CD14-positive monocyte (primary cell): ENCODE results near the gene SUPT20HL2. TPM values are rescaled to one million over a fixed set of nuclear protein-coding genes. Genes with fewer than 3 reads are reported as not detected.

Experiments
- DNase-seq, 3 donors: peaks; one replicate each; pipeline ENCODE4 v3.0.0-alpha.2; 2011 to 2022
- H2AFZ ChIP-seq: 2 replicates; pipeline ENCODE4 v1.6.0; 2012; ENCODE audit warnings: mild to moderate bottlenecking, low read depth, low read length, inconsistent platforms; ENCODE audit not compliant: insufficient read depth, poor library complexity, severe bottlenecking
- H3K27ac ChIP-seq, 2 donors: 1 replicate in 1 of 2; 2 replicates in 1 of 2; pipeline ENCODE4 v1.5.1; 2012 to 2013; ENCODE audit warnings: low read length in 2 of 2, control low read depth in 1 of 2, inconsistent platforms in 1 of 2, low read depth in 1 of 2, mild to moderate bottlenecking in 1 of 2
- H3K27me3 ChIP-seq, 2 donors: one replicate each; pipeline versions ENCODE4 v1.6.0 to v1.6.1; 2011 to 2013; ENCODE audit warnings: low read length in 2 of 2; ENCODE audit not compliant: control insufficient read depth in 2 of 2, insufficient read depth in 2 of 2
- H3K36me3 ChIP-seq, 2 donors: replicated peaks in 1 of 2; 1 replicate in 1 of 2; 2 replicates in 1 of 2; pipeline versions ENCODE4 v1.5.1 to v1.6.1; 2012 to 2013; ENCODE audit warnings: low read length in 2 of 2, control low read depth in 1 of 2, inconsistent platforms in 1 of 2, mild to moderate bottlenecking in 1 of 2; ENCODE audit not compliant: insufficient read depth in 2 of 2, control insufficient read depth in 1 of 2
- H3K4me1 ChIP-seq, 2 donors: 1 replicate in 1 of 2; 2 replicates in 1 of 2; pipeline versions ENCODE4 v1.5.1 to v1.6.1; 2012 to 2013; ENCODE audit warnings: low read length in 2 of 2, control low read depth in 1 of 2, inconsistent platforms in 1 of 2, mild to moderate bottlenecking in 1 of 2, moderate library complexity in 1 of 2; ENCODE audit not compliant: insufficient read depth in 2 of 2, control insufficient read depth in 1 of 2
- H3K4me2 ChIP-seq: replicated peaks from 2 replicates; pipeline ENCODE3; 2012; ENCODE audit warnings: low read length, moderate library complexity, mild to moderate bottlenecking; ENCODE audit not compliant: poor library complexity, severe bottlenecking; ENCODE audit errors: extremely low read depth
- H3K4me3 ChIP-seq, 3 experiments: fragments of 200-600 bp in 1 of 3; sonication (generic) in 1 of 3; replicated peaks in 1 of 3; 1 replicate in 2 of 3; 2 replicates in 1 of 3; pipeline ENCODE4 v1.5.1; 2011 to 2013; ENCODE audit warnings: low read length in 3 of 3, mild to moderate bottlenecking in 3 of 3, control low read depth in 2 of 3, low read depth in 2 of 3, inconsistent platforms in 1 of 3, moderate library complexity in 1 of 3
- H3K79me2 ChIP-seq: 2 replicates; pipeline ENCODE4 v1.6.0; 2012; ENCODE audit warnings: mild to moderate bottlenecking, control low read depth, inconsistent platforms, low read length, moderate library complexity; ENCODE audit not compliant: insufficient read depth
- H3K9ac ChIP-seq: 2 replicates; pipeline ENCODE4 v1.6.0; 2017; ENCODE audit warnings: low read length, mild to moderate bottlenecking; ENCODE audit not compliant: insufficient read depth, poor library complexity, severe bottlenecking
- H3K9me3 ChIP-seq, 2 donors: replicated peaks in 1 of 2; 1 replicate in 1 of 2; 2 replicates in 1 of 2; pipeline versions ENCODE4 v1.5.1 to v1.6.1; 2012 to 2013; ENCODE audit warnings: low read length in 2 of 2, control low read depth in 1 of 2; ENCODE audit not compliant: control insufficient read depth in 1 of 2, insufficient read depth in 1 of 2
- H4K20me1 ChIP-seq: 2 replicates; pipeline ENCODE4 v1.6.0; 2012; ENCODE audit warnings: mild to moderate bottlenecking, low read length, control low read depth, moderate library complexity; ENCODE audit not compliant: insufficient read depth
- H3K27ac Mint-ChIP-seq, 7 donors: one replicate each; pipeline ENCODE4 v1.8.0; 2020; ENCODE audit warnings: mild to moderate bottlenecking in 7 of 7, mixed read lengths in 7 of 7, moderate library complexity in 6 of 7, inconsistent platforms in 2 of 7
- H3K27me3 Mint-ChIP-seq, 3 donors: one replicate each; pipeline ENCODE4 v1.8.0; 2021 to 2022; ENCODE audit warnings: low read depth in 3 of 3, mild to moderate bottlenecking in 3 of 3, mixed read lengths in 3 of 3, moderate library complexity in 3 of 3, inconsistent platforms in 1 of 3
- H3K36me3 Mint-ChIP-seq, 2 donors: one replicate each; pipeline ENCODE4 v1.8.0; 2020; ENCODE audit warnings: mixed read lengths in 2 of 2, inconsistent platforms in 1 of 2, mild to moderate bottlenecking in 1 of 2
- H3K4me1 Mint-ChIP-seq: one replicate; pipeline ENCODE4 v1.8.0; 2020; ENCODE audit warnings: mild to moderate bottlenecking, mixed read lengths
- H3K4me3 Mint-ChIP-seq, 2 donors: one replicate each; pipeline ENCODE4 v1.8.0; 2020; ENCODE audit warnings: mild to moderate bottlenecking in 2 of 2, mixed read lengths in 2 of 2, moderate library complexity in 1 of 2
- H3K9me3 Mint-ChIP-seq, 7 donors: one replicate each; pipeline ENCODE4 v1.8.0; 2020 to 2022; ENCODE audit warnings: mixed read lengths in 7 of 7, mild to moderate bottlenecking in 6 of 7, moderate library complexity in 6 of 7, inconsistent platforms in 2 of 7
- WGBS: methylation state at CpG from one replicate; pipeline ENCODE4 v1.1.5; 2013; ENCODE audit warnings: missing lambda C conversion rate; ENCODE audit not compliant: insufficient coverage; 5-methylcytosine and 5-hydroxymethylcytosine counted together
- intact Hi-C, 2 donors: fragments of 100-400 bp; cut with micrococcal nuclease; formaldehyde crosslinking; loops; one replicate each; pipeline versions ENCODE4 v1.15.0 to v1.15.1; 2023
- polyA plus RNA-seq, 3 donors: library from polyadenylated mRNA; depleted of rRNA in 1 of 3; unstranded in 2 of 3; stranded (reverse) in 1 of 3; fragments of 300-500 nt in 2 of 3; fragments of >200 nt in 1 of 3; fragmentation: Illumina TruSeq in 2 of 3; gene quantifications; 1 replicate in 2 of 3; 2 replicates in 1 of 3; pipeline ENCODE4 v1.2.3, GENCODE V29; 2012 to 2021
- TF ChIP-seq, protein P1 (sequence below): fragments of 200-600 bp; IDR thresholded peaks from one replicate; pipeline ENCODE4 v1.8.0; 2022; ENCODE audit warnings: antibody characterized with exemption, mild to moderate bottlenecking

The SUPT20HL2 gene
- polyA plus RNA-seq, 3 donors = not detected

DNA sequence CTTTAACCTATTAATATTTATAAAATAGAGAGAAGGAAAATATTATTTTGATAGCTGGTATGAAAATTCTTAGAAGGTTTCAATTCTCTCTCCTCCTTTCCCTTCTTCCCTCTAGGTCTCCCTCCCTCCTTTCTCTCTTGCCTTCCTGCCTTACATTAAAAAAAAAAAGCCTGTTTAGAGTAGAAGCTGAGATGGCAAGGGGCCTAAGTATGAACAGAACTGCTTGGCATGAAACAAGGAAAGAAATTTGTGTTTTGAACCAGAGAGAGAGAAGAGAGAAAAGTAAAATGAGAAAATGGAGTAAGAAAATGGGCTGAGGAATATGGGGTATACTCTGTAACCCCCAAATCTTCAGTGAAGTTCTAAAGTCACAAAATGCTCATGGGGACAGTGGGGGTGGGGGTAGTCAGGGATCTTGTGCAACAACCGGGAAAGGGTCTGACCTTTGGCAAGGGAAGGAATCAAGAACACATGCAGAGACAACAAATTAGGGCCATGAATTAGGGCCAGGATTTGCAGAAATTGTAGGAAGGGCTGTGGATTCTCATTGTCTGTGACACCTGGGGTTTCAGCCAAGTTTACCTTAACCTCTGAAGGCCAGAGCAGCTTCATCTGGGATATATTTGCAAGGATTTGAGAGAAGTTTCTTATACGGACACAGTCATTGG lies 30.6 kb downstream of the SUPT20HL2 start:
- Mint-ChIP-seq H3K27ac (no peak overlapping the region), H3K4me3 (no peak overlapping the region), H3K27me3 (peaks cover 0 to 38% (median 1%) of the 10 kb centered on the region in 3 donors), H3K9me3 (peaks cover 0 to 6% (median 0%) of the 10 kb centered on the region in 7 donors), H3K36me3 (no peaks in the 10 kb centered on the region), H3K4me1 (peaks cover 5% of the 10 kb centered on the region)
- intact Hi-C loops = no loop called here
- Histone ChIP-seq H3K27ac (no peak overlapping the region), H4K20me1 (no peaks in the 10 kb centered on the region), H3K79me2 (no peaks in the 10 kb centered on the region), H3K27me3 (peaks cover 0 to 24% of the 10 kb centered on the region in 2 donors), H2AFZ (no peak overlapping the region), H3K9ac (no peak overlapping the region), H3K4me3 (no peak overlapping the region), H3K4me1 (no peaks in the 10 kb centered on the region), H3K9me3 (no peaks in the 10 kb centered on the region), H3K36me3 (no peaks in the 10 kb centered on the region), H3K4me2 (no peak overlapping the region)
- 60% methylated on average over 1 of the region's 2 CpGs for WGBS
- TF ChIP-seq, protein P1, sequence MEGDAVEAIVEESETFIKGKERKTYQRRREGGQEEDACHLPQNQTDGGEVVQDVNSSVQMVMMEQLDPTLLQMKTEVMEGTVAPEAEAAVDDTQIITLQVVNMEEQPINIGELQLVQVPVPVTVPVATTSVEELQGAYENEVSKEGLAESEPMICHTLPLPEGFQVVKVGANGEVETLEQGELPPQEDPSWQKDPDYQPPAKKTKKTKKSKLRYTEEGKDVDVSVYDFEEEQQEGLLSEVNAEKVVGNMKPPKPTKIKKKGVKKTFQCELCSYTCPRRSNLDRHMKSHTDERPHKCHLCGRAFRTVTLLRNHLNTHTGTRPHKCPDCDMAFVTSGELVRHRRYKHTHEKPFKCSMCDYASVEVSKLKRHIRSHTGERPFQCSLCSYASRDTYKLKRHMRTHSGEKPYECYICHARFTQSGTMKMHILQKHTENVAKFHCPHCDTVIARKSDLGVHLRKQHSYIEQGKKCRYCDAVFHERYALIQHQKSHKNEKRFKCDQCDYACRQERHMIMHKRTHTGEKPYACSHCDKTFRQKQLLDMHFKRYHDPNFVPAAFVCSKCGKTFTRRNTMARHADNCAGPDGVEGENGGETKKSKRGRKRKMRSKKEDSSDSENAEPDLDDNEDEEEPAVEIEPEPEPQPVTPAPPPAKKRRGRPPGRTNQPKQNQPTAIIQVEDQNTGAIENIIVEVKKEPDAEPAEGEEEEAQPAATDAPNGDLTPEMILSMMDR = no peak
- no peak for DNase-seq

GRCh38 chrX:24282381-24283126 lies 31.3 kb downstream of the SUPT20HL2 start:
- Histone ChIP-seq H3K4me3 (no peak overlapping the region), H3K9me3 (no peaks in the 10 kb centered on the region), H3K4me2 (no peak overlapping the region), H4K20me1 (no peaks in the 10 kb centered on the region), H3K36me3 (no peaks in the 10 kb centered on the region), H2AFZ (no peak overlapping the region), H3K27ac (no peak overlapping the region), H3K9ac (no peak overlapping the region), H3K79me2 (no peaks in the 10 kb centered on the region), H3K27me3 (peaks cover 0 to 24% of the 10 kb centered on the region in 2 donors), H3K4me1 (no peaks in the 10 kb centered on the region)
- H3K27ac Mint-ChIP-seq = no peak overlapping the region
- no peak overlapping the region for H3K4me3 Mint-ChIP-seq
- H3K27me3 Mint-ChIP-seq = peaks cover 1 to 37% (median 3%) of the 10 kb centered on the region in 3 donors
- peaks cover 0 to 8% (median 0%) of the 10 kb centered on the region in 7 donors for H3K9me3 Mint-ChIP-seq
- intact Hi-C loops = no loop called here
- no CpG with 5 or more reads among the region's 12 CpGs for WGBS
- no peak for DNase-seq
- peaks cover 5% of the 10 kb centered on the region for H3K4me1 Mint-ChIP-seq
- no peaks in the 10 kb centered on the region for H3K36me3 Mint-ChIP-seq
- TF ChIP-seq, protein P1 = no peak
